ENCODE results near the gene CDH8.

CDH8 gene

GRCh38 chr16:62066747-62067146 lies 30.5 kb upstream of the CDH8 start:
- TF ChIP-seq CTCF (IDR thresholded peaks at IDR 0.05) = no peak

DNA sequence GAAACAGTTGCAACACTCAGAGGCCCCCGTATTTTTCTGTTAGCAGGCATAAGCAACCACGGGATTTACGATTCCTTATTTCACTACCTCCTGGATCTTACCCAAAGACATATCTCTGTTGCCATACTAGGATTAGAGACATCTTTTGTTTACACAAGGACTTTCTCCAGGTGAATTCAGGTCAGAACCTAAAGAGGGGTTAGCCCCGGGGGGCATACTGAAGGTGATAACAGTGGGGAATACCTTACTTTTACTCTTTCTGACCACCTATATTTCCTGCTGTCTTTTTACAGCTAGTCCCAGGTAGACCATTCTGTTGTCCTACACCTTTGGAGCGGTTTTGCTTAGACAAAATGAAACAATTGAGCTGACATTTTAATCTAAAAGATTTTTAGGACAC lies 27.9 kb upstream of the CDH8 start:
- no peak for TF ChIP-seq CTCF (IDR thresholded peaks at IDR 0.05)

DNA sequence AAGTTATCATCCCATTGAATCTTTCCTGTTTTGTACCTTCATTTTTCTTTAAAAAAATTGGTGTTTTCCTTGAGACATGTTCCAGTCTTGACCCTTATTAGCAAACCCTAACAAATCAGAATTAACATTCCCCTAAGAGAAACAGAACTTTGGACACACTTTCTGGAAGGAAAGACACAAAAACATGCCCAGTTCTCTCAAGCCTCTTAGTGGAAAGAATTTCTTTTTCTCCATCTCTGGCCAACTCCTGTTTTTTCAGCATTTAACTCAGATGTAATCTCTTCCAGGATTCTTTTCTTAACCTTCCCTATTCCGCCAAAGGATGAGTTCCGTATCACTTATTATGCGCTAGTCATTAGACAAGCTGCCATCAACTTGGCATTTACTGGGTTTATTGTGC lies 23.9 kb upstream of the CDH8 start:
- no peak for TF ChIP-seq CTCF (IDR thresholded peaks at IDR 0.05)

GRCh38 chr16:62059527-62059926 lies 23.3 kb upstream of the CDH8 start:
- TF ChIP-seq CTCF (IDR thresholded peaks at IDR 0.05) = no peak

GRCh38 chr16:62058412-62058811 lies 22.2 kb upstream of the CDH8 start:
- TF ChIP-seq CTCF (IDR thresholded peaks at IDR 0.05) = no peak

DNA sequence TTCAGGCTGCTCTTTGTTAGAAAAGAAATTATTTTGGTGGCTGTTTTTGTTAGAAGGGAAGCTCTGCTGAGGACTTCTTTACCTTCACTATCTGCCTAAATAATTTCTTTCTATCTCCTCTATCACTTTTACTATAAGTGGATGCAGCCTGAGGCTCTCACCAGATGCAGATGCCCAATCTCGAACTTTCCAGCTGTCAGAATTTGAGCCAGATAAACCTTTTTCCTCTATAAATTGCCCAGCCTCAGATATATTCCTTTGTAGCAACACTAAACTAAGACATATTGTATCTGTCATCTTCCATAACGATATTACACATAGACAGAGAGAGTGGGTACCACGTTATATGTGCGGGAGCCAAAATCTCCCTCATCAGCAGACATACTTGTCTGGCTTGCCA lies 15.7 kb upstream of the CDH8 start:
- TF ChIP-seq CTCF (IDR thresholded peaks at IDR 0.05) = no peak

GRCh38 chr16:62050793-62051192 lies 14.6 kb upstream of the CDH8 start:
- TF ChIP-seq CTCF (IDR thresholded peaks at IDR 0.05) = no peak

- TF ChIP-seq CTCF (IDR thresholded peaks at IDR 0.05) = no peak
Observed at GRCh38 chr16:62046801-62047200, 10.6 kb upstream of the CDH8 start.
